GM12872 (cell line): ENCODE results near the gene NPAS3.

Experiments
- TF ChIP-seq, protein P1 (sequence below): IDR thresholded peaks from 3 replicates; pipeline ENCODE4 v1.5.1; 2011; ENCODE audit warnings: low read depth, mild to moderate bottlenecking, low read length, moderate library complexity; ENCODE audit not compliant: insufficient read depth

The NPAS3 gene

DNA sequence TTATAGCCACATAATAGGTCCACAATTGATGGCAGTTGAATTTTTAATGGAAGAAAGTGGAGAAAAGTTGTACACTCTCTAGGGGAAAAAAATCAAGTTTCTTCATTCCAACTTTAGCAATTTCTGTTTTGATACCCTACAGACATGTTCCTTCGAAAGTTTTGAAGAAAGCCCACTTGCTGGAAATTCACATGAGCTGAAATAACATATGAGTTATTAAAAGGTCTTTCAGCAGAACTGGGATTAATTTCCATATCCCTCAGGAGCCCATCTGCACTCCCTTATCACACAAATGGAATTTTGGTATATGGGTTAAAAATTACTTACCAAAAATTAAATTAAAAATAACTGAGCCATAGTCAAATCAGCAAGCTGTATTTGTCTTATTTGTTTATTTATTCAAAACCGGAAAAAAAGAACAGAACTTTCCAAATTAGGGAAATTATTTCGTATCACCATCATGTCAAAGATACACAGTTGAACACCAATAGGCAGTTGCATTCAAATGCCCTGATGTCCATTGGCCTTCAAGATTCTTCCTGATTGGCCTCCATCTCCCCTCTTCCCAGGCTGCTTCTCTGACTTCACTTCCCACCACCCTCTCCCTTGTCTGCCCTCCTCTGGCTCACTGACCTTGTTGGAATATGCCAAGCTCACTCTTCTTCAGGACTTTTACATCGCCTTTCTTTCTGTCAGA is 566.7 kb downstream of the NPAS3 start:
- TF ChIP-seq, protein P1, sequence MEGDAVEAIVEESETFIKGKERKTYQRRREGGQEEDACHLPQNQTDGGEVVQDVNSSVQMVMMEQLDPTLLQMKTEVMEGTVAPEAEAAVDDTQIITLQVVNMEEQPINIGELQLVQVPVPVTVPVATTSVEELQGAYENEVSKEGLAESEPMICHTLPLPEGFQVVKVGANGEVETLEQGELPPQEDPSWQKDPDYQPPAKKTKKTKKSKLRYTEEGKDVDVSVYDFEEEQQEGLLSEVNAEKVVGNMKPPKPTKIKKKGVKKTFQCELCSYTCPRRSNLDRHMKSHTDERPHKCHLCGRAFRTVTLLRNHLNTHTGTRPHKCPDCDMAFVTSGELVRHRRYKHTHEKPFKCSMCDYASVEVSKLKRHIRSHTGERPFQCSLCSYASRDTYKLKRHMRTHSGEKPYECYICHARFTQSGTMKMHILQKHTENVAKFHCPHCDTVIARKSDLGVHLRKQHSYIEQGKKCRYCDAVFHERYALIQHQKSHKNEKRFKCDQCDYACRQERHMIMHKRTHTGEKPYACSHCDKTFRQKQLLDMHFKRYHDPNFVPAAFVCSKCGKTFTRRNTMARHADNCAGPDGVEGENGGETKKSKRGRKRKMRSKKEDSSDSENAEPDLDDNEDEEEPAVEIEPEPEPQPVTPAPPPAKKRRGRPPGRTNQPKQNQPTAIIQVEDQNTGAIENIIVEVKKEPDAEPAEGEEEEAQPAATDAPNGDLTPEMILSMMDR = no peak

DNA sequence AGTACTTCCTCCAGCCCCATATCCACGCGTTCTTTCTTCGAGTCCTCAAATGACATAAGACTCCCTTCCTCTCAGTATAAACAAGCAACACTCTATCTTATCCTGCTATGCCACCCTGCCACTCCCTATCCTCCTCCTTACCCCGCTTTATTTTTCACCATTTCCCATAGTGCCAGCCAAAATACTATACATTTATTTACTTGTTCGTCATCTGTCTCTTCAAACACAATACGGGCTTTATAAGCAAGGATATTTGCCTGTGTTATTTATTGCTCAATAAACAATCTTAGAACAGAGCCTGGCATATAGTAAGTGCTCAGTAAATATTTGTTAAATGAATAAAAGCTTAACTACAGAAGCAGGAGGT is 567.3 kb downstream of the NPAS3 start:
- TF ChIP-seq, protein P1 = no peak

DNA sequence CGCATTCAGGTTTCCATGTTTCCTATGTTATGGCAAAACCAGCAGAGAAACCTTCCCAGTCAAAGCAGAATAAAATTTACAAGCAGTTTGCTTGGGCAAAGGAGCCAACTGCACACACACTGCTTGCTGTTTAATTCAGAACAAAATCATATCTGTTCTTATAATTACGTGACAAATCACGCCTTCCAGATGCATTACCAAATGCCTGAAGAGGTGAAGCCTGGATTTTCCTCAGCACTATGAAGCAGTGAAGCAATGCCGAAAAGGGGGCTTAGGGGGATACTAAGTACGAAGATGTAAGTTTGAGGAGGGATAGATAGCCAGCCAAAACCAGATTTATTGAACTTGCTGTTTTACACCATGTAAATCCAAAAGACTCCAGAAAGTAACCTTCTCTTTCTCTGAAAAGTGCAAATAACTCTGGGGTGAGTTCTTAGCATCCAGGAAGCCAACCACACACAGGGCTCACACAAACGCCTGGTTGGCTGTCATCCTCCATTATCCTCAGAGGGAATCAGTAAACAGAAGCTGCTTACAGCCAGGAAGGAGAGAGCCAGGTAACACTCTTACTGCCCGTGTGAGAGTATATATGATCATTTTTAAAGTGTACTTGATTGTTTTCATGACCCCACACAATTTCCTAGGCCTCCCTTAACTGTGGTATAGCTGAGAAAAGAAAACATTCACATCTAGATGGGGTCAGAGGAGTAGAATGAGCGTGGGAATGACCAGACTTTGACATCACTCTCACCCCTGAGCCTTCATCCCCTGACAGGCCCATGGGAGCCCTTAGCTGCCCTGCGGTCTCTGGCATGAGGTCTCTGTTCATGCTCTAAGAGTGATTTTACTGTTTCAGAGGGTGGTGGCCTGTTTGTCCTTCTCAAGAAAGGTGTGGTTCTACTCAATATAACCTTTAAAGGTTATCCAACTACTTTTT is 569.7 kb downstream of the NPAS3 start:
- TF ChIP-seq, protein P1 = no peak

DNA sequence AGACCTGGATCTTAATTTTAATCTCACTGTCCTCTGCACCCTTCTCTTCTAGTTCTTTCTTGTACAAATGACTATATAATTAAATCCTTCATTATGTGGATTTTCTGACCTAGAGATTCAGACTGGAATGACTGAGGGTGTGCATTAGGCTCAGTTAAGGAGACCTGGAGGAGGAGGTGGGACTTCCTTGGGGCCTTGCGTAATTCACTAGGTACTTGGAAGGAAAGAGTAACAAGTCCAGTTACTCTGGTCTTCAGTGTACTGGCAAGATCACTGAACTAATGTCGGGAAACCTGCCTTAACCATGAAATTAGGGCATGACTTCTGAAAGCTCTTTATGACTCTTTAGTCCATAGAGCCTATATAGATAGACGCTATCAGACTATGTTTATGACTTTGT is 570.8 kb downstream of the NPAS3 start:
- TF ChIP-seq, protein P1 = no peak

DNA sequence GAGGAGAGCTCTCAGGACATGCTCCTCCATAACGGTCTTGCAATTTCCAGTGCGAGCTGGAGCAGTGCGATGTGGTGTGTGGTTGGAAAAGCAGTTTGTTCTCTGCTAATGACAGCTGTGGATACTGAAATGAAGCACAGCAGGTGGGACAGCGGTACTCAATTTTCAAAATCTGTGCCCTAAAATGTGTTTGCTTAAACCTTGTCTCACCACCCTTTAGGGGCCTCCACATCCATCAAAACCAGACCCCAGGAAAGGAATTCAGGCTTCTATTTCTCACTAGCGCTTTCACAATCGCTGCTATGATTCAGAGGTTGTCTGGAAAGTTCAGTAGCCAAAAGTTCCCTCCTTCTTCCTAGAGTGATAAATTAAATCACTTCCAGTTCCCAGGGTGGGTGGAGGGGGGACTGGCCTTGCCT is 571.4 kb downstream of the NPAS3 start:
- TF ChIP-seq, protein P1 = no peak

DNA sequence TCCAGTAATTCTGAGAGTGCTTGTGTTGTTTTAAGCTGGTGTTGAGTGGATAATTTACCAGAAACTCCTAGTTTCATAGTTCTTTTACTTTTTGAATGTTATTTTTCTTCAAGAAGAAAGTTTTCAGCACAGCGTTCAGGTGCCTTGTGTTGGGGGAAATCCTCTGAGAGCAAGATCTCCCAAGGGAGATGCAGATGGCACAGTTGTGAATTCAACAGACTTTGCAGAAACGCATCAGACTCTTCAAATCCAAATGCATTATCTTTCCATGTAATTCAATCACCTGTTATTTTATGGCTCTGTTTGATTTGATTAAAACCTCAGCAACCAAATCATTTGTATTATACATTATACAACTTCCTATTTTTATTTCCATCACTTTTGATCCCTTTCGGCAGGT is 572.3 kb downstream of the NPAS3 start:
- TF ChIP-seq, protein P1 = no peak

DNA sequence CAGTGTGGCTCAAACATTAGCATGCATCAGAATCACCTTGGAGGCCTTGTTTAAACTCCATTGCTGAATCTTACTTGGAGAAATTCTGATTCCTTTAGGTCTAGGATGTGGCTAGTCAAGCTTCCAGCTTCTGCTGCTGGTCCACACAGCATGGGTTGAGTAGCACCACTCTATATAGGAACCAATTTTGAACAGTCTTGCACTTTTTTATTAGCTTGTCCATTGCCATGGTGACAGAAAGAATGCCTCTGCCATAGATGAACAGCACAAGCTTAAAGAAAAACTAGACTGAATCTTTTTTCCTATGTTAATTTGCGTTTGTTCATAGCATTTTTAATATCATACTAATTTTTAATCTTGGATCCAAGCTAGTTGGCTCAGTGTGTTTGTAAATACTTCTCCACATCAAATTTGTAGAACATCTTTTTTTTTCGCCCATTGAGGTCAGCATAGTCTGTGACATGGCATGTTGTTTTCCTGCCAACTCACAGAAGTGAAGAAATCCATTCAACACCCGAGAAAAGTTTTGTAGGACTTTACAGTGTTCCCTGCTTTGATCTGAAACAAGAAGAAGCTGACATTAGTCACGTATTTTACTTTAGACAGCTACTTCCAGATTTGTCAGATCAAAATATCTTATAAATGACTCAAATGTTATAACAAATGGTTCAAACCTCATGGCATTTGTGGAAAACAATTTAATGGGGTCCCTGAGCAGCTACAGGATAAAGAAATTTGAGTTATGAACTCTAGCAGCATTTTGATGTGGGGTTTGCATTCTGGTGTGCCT is 573.4 kb downstream of the NPAS3 start:
- TF ChIP-seq, protein P1 = no peak
